ENCODE results near the gene SYT12.

DNA sequence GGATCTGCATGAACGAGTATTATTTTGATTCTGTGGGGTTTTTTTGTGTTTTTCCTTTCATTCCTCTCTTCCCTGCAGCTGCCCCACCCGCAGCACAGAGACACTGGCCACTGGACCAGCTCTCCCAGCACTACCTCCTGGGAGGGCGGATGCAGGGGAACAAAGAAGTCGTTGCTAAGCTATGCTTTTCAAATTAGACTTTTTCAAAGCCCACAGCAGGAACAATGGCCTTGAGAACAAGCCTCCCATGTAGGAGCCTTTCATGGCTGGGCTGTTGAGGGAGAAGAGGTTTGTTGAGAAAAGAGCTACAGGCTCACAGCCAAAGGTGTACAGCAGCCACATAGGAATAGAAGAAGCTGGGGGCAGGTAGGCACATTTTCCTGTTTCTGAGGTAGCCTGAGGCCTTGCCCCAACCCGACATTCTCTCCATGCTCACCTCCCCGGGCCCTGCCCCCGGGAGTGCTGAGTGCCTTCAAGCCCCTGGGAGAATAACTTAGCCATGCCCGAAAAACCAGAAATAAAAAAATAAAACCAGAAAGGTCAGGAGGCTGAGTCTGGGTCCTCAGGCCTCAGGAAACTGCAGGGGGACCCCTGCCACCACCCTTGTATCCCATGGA, 20.5 kb upstream of the SYT12 start:
- no peak for TF ChIP-seq EZH2 (IDR thresholded peaks at IDR 0.05; ENCODE audit: borderline replicate concordance, low read length)
- TF ChIP-seq, protein P1, sequence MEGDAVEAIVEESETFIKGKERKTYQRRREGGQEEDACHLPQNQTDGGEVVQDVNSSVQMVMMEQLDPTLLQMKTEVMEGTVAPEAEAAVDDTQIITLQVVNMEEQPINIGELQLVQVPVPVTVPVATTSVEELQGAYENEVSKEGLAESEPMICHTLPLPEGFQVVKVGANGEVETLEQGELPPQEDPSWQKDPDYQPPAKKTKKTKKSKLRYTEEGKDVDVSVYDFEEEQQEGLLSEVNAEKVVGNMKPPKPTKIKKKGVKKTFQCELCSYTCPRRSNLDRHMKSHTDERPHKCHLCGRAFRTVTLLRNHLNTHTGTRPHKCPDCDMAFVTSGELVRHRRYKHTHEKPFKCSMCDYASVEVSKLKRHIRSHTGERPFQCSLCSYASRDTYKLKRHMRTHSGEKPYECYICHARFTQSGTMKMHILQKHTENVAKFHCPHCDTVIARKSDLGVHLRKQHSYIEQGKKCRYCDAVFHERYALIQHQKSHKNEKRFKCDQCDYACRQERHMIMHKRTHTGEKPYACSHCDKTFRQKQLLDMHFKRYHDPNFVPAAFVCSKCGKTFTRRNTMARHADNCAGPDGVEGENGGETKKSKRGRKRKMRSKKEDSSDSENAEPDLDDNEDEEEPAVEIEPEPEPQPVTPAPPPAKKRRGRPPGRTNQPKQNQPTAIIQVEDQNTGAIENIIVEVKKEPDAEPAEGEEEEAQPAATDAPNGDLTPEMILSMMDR (IDR thresholded peaks at IDR 0.05; ENCODE audit: low read length): no peak
